GM21447 (cell line): Measurements from ENCODE around the gene COL6A2.

Source experiments
- ATAC-seq: cut with Tn5 transposase; IDR thresholded peaks from one replicate; pipeline ENCODE4 v1.9.1; 2021; ENCODE audit not compliant: unreplicated experiment

Gene COL6A2

DNA sequence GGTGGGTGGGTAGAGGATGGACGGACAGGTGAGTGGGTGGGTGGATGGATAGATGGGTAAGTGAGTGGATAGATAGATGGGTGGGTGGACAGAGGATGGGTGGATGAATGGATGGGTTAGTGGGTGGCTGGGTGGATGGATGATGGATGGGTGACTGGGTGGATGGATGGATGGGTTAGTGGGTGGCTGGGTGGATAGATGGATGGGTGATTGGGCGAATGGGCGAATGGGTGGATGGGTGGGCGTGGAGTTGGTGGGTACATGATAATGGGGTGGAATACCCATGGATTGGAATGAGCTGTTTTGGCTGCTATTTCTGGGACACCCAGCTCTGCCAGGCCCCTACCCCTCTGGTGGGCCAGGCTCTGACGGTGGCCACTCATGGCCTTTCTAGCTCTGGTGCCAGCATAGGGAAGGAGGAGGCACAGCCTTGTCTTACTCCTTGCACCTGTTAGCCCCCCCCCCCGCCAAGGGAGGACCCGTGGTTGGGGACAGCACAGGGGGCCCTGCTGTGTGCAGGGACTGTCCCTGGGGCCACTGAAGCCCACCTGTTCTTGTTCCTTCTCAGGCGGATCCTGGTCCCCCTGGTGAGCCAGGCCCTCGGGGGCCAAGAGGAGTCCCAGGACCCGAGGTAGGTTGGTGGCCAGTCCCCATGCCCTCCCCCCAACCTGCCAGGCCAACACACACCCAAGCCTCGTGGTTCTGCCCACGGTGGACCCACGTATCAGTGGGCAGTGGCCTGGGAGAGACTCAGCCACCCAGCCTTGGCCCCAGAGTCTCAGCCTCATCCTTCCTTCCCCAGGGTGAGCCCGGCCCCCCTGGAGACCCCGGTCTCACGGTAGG, 26.4 kb downstream of the COL6A2 start:
- ATAC-seq = no peak

DNA sequence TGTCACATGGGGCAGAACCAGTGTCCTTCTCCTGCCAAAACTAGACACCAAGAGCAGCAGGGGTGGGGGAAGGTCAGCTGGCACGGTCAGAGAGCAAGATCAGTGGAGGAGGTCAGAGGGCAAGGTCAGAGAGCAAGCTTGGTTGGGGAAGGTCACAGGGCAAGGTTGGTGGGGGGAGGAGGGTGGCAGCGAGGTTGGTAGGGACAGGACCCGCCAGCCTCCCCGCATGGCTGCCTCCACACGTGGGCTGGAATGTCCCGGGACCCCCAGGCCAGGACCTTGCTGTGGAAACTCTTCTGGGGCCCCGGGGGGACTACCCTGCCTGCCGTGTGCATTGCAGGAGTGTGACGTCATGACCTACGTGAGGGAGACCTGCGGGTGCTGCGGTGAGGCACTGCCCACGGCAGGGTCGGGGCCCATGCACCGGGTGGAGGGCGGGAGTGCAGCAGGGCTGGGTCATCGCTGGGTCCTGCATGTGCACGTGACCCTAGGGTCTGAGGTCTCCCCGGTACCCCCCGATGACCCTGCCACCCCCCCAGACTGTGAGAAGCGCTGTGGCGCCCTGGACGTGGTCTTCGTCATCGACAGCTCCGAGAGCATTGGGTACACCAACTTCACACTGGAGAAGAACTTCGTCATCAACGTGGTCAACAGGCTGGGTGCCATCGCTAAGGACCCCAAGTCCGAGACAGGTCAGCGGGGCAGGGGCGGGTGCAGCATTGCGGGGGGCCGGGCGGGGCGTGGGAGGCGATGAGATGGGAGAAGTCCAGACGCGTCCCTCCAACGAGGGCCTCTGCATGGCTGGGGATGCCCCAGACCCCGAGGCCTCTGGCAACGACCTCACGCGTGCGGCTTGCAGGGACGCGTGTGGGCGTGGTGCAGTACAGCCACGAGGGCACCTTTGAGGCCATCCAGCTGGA, 27.3 kb downstream of the COL6A2 start:
- ATAC-seq = no peak

DNA sequence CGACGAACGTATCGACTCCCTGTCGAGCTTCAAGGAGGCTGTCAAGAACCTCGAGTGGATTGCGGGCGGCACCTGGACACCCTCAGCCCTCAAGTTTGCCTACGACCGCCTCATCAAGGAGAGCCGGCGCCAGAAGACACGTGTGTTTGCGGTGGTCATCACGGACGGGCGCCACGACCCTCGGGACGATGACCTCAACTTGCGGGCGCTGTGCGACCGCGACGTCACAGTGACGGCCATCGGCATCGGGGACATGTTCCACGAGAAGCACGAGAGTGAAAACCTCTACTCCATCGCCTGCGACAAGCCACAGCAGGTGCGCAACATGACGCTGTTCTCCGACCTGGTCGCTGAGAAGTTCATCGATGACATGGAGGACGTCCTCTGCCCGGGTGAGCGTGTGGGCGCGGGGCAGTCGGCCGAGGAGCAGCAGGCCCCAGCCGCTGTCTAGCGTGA, 28.0 kb downstream of the COL6A2 start:
- no peak for ATAC-seq

DNA sequence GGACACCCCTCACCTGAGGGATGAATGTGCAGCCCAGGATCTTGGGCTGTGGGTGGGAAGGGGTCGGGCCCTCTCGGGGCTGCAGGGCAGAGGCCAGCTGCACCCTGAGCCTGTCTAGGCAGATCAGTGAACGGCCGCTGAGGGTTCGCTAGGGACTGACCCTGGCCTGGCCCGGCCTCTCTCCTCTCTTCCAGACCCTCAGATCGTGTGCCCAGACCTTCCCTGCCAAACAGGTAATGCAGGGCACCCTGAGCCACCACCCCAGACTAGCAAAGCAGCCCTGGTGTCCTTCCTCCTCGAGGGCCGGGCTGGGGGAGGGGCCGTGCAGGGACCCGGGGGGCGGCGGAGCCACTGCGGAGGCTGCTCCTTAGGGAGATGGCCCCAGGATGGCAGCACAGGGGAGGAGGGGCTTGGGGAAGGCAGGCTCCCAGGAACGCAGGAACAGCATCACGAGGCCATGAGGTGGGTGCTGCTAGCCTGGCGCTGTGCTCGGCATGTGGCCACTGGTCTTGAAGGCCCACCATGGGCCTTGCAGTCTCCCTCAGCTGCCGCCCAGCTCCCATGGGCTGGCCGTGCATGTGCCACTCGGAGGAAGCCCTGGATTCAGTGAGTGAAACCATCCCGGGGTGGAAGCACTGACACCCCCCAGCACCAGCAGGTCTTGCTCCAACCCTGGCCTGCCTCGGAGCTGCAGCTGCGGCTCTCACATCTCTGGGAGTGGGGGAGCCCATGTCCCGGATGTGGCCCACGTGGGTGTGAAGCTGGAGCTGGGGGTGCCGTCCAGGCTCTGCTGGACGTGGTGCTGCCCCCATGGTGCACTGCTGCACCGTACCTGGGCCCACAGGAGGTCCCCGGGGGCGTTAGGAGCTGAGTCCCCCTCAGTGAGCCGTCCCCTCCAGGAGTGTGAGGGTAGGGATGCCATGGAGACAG, 28.7 kb downstream of the COL6A2 start:
- ATAC-seq = no peak

DNA sequence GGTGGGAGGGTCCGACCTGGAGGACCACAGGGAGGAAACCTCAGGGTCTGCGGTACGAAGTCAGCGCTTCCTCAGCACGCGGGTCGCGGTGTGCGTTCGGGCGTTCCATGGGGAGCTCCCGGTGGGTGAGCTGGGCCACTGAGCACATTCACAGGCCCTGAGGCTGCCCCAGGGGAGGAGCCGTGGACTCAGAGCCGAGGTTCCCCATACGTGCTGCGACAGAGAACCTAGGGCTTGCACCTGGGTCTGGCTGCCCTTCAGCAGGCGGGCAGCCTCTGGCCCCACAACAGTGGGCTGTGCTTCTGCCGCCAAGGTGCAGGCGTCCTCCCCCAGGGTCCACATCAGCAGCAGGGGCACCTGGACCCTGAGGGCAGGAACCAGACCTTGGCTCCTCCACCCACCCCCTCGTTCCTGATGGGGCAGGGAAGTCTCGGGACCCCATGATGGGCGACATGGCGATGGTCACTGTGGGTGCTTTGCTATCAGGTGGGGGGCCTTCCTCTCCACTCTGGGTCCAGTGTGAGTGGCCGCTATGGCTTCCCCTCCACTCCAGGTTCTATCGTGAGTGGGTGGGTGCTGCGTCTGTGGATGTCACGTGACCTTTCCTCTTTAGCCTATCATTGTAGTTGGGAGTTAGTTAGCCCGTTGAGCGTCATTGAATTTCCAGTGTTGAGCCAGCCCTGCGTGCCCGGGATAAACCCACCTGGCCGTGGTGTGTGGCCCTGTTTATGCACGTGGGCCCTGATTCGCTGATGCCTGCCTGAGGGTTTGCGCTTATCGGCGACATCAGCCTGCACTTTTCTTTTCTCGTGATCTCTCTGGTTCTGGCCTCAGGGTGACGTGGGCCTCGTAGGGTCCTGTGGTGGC, 29.6 kb downstream of the COL6A2 start:
- no peak for ATAC-seq

DNA sequence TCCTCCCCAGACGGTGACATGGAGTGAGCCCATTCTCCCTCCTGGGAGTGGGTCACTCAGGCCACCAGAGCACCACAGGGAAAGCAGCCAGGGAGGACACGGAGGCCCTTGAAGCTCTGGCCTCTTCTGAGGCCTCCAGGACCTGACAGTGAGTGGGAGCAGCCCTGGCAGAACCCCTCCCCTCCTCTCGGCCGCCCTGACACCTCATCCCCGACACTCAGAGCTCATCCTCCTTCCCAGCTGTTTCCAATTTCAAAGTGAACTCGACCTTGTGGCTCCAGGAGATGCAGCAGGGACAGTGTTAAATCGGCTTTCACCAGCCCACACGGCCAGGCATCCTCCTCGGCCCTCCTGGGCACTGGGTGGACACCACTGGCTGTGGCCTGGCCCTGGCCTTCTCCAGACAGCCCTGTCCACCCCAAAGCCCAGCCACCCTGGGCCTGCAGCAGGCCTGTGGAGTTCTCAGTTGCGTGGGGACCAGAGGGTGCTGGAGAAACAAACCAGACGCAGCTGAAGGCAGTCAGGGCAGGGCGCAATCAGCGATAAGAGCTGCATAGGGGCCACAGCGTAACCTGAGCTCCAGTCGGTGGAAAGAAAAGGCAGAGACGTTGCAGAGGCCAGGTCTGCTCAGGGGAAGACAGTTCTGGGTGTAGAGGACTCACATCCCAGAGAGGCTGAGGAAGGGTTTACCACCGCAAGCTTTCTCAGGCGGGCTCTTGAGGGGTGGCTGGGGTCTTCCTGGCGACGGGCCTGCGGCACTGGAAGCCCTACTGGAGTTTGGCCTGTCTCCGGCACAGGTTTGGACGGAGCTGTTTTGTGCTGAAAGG, 30.4 kb downstream of the COL6A2 start:
- no peak for ATAC-seq

GRCh38 chr21:46128933-46129571, 31.1 kb downstream of the COL6A2 start:
- no peak for ATAC-seq

DNA sequence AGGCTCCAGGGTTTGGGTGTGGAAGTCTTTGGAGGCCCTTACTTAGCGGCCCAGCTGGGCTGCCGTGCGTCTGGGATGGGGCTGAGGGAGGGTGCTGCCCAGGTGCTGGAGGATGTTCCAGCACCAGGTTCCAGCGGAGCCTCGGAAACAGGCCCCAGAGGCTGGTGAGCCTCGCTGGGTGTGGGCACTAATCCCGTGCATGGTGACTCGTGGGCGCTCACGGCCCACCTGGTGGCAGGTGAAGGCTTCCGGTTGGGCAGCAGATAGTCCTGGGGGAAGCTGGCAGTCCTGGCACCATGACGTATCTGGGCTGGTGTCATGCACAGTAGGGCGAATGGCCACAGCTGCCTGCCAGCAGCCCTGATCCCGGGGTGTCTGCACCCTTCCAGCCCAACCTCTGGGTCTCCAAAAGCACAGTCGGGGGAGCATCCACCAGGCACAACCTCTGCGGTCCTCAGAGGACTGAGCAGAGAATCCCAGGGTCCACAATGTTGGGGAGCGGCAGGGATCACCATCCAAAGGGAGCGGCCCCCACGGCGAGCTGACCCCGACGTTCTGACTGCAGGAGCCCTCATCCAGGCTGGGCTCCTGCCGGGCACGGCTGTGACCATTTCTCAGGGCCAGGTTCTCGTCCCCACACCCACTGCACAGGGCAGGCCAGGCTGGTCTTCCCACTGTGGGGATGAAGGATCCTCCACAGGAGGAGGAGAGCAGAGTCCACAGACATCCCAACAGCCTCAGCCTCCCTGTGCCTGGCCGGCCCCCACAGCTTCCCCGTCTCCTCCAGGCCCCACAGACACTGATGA, 32.1 kb downstream of the COL6A2 start:
- no peak for ATAC-seq

DNA sequence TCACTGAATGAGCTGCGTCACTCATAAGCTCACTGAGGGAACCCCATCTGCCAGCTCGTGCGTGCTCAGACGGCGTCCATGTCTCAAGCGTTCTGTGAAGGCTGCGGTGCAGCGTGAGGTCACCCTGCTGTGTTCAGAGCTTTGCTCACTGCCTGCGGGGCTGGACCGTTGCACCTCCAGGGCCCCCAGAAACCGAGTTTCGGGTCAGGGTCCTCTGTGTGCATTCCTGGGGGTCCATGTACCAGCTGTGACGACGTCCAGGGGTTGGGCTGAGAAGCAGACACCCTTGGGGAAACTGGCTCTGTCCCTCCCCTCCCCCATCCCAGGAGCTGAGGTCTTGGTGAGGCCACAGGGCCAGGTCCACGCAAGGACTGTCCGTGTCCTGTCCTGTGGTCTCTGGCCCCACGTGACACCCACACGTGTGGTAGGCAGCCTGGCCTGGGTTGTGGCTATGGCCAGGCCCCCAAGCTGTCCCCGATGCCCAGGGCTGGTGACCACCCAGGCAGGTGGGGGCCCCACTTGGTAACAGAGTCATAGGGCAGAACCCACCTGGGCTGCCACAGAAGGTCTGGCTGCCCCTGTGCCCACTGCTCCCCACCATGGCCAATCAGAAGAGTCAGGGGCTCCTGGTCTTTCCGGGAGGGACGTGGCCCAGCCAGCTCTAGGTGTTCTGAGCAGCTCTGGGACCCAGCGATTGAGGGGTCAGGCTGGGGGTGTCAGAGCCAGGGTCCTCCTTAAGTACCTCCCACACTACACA, 33.1 kb downstream of the COL6A2 start:
- ATAC-seq = no peak

DNA sequence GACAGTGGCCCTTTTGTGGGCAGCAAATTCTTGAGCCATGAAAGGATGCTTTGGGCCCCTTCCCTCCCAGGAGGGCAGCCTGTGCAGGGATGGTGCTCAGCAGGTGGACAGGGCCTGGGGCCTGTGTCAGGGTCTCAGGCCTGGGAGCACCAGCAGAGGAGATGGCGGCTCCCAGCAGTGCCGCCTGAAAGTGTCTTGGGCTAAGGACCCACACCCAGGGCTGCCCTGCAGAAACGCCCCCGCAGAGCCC, 33.6 kb downstream of the COL6A2 start:
- ATAC-seq = no peak

DNA sequence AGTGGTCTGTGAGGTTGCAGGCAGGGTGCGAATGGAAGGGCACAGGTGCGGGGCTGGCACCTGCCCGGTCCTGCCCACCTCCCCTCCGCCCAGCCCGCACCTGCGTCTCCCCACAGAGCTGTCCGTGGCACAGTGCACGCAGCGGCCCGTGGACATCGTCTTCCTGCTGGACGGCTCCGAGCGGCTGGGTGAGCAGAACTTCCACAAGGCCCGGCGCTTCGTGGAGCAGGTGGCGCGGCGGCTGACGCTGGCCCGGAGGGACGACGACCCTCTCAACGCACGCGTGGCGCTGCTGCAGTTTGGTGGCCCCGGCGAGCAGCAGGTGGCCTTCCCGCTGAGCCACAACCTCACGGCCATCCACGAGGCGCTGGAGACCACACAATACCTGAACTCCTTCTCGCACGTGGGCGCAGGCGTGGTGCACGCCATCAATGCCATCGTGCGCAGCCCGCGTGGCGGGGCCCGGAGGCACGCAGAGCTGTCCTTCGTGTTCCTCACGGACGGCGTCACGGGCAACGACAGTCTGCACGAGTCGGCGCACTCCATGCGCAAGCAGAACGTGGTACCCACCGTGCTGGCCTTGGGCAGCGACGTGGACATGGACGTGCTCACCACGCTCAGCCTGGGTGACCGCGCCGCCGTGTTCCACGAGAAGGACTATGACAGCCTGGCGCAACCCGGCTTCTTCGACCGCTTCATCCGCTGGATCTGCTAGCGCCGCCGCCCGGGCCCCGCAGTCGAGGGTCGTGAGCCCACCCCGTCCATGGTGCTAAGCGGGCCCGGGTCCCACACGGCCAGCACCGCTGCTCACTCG, 34.1 kb downstream of the COL6A2 start:
- ATAC-seq = no peak

DNA sequence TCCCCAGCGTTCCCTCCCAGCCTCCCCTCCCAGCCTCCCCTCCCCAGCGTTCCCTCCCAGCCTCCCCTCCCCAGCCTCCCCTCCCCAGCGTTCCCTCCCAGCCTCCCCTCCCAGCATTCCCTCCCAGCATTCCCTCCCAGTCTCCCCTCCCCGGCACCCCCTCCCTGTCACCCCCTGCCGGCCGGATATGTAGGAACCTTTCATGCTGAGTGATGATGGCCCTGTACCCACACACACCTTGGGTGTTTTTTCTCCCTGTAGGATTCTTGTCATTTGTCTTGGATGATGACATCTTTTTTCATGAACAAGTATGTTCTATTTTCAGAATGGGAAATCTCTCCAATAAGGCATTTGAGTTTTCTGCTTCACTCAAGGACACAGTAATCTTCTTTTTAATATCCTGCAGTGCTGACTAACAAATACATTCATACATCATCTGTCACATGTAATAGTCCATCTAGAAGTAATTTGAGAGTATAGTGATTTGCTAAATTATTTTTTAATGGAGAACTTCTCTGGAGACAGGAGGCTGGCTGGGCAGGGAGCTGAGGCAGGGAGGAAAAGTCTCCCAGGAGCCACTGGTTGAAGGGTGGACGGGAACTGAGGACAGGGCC, 38.0 kb downstream of the COL6A2 start:
- ATAC-seq = no peak

DNA sequence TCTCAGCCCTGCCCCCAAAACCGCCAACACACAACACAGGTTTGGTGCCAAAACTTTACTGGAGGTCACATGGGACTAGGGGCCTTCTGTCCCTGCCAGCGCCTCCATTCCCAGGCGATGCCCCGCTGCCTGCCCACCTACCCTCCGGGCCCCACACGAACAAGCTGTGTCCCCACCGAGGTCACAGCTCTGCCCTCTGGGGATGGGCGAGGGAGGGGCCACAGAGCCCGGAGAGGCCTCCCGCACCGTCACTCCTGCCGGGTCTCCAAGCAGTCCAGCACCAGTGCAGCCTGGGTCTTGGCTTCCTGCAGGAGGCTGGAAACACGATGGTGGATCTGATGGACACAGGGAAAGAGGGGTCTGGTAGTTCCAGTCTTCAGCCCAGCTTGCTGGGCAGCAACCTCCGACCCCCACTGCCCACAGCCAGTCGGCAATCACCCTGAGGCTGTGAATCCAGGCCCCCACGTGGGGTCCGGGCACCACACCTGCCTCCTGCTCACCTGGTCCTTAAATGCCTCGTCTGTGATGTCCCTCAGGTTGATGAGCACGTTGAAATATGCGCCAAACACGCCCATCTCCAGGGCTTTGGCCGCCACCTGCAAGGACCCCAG, 38.9 kb downstream of the COL6A2 start:
- no peak for ATAC-seq

GRCh38 chr21:46137908-46138307, 40.0 kb downstream of the COL6A2 start:
- no peak for ATAC-seq

DNA sequence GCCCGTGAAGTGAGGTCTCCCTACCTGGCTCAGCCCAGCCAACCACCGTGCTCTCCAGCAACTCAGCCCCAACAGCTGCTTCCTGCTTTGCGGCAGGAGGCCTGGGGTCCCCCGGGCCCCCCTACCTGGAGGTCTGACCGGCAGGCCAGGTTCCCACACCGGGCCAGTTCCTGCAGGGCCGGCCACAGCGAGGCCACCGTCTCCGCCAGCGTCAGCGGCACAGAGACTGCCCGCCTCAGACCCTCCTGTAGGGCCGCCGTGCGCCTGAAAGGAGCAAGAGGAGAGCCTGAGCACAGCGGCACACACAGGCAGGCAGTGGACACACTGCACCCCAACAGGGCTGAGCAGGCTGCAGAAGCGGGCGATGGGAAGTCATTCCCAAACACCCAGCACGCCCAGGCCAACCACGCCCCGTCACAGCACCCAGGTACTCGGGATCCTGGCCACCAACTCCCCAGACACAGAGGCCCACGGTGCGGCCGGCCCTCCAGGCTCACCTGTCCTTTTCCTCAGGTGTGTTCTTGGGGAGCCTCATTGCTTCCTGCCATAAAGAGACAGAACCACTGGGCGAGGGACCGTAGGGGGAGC, 40.6 kb downstream of the COL6A2 start:
- no peak for ATAC-seq
